Activated CD4-positive, alpha-beta memory T cell treated with anti-CD3 and anti-CD28 coated beads, Interleukin-2, amount 10 ng/mL, durations not matched to agents 7 days and 5 days (primary cell): ENCODE results near the gene RUBCN. TPM values are rescaled to one million over a fixed set of nuclear protein-coding genes. Genes with fewer than 3 reads are reported as not detected.
"Not testable (repeated sequence)": the region's sequence is repeated elsewhere in the genome, so short reads cannot be mapped to it uniquely, and the experiment has no call there.

ENCODE experiments used
- CTCF ChIA-PET: fragments of 350-600 bp; sonication (Branson Sonifier 250); formaldehyde crosslinking; loops from one replicate; lab custom pipeline; 2021; ENCODE audit warnings: antibody characterized with exemption, inconsistent platforms; lab: Charles Lee
- POLR2A ChIA-PET: fragments of 350-600 bp; sonication (Branson Sonifier 250); formaldehyde crosslinking; loops from one replicate; lab custom pipeline; 2021; ENCODE audit warnings: antibody characterized with exemption; lab: Charles Lee
- DNase-seq: peaks from one replicate; pipeline ENCODE4 v3.0.0-alpha.2; 2020
- H3K27ac Mint-ChIP-seq: one replicate; pipeline ENCODE4 v1.8.0; 2021; ENCODE audit warnings: mild to moderate bottlenecking, mixed read lengths
- H3K27me3 Mint-ChIP-seq: one replicate; pipeline ENCODE4 v1.8.0; 2021; ENCODE audit warnings: mixed read lengths
- H3K36me3 Mint-ChIP-seq: one replicate; pipeline ENCODE4 v1.8.0; 2021; ENCODE audit warnings: low read depth, mixed read lengths
- H3K4me1 Mint-ChIP-seq: one replicate; pipeline ENCODE4 v1.8.0; 2021; ENCODE audit warnings: mixed read lengths
- H3K4me3 Mint-ChIP-seq: one replicate; pipeline ENCODE4 v1.8.0; 2021; ENCODE audit warnings: mild to moderate bottlenecking, mixed read lengths
- H3K9me3 Mint-ChIP-seq: one replicate; pipeline ENCODE4 v1.8.0; 2021; ENCODE audit warnings: mixed read lengths
- total RNA-seq, 2 experiments: library from RNA; stranded (reverse); gene quantifications; one replicate each; pipeline ENCODE4 v1.2.3, GENCODE V29; 2021

The RUBCN gene
- total RNA-seq, 2 experiments from 2014 or later: 46.8 to 47.4 TPM

- CTCF ChIA-PET, POLR2A ChIA-PET, DNase-seq, H3K27me3 Mint-ChIP-seq, H3K9me3 Mint-ChIP-seq, H3K4me3 Mint-ChIP-seq, H3K27ac Mint-ChIP-seq: not testable (repeated sequence)
- Mint-ChIP-seq H3K4me1 (peaks cover 13% of the 10 kb centered on the region), H3K36me3 (peaks cover 13% of the 10 kb centered on the region)
Measured at GRCh38 chr3:197647191-197647590, 89.5 kb downstream of the RUBCN start.

DNA sequence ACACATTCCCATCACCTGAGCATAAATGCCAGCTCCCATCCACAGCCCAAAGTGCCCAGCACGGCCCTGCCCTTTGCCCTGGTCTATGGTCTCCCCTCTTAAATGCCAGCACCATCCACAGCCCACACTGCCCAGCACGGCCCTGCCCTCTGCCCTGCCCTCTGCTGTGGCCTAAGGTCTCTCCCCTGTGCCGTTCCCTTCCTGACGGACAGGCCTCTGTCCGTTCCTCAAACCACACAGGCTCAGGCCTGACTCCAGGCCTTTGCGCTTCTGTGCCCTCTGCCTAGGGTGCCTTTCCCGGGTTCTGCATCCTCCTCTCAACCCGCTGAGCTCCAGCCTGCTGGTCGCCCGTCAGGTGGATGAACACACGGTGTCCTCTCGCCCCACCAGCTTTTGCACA lies 90.4 kb downstream of the RUBCN start:
- H3K4me1 Mint-ChIP-seq, H3K9me3 Mint-ChIP-seq, H3K27ac Mint-ChIP-seq, DNase-seq, H3K27me3 Mint-ChIP-seq, CTCF ChIA-PET, H3K4me3 Mint-ChIP-seq, POLR2A ChIA-PET: not testable (repeated sequence)
- H3K36me3 Mint-ChIP-seq: peaks cover 18% of the 10 kb centered on the region

DNA sequence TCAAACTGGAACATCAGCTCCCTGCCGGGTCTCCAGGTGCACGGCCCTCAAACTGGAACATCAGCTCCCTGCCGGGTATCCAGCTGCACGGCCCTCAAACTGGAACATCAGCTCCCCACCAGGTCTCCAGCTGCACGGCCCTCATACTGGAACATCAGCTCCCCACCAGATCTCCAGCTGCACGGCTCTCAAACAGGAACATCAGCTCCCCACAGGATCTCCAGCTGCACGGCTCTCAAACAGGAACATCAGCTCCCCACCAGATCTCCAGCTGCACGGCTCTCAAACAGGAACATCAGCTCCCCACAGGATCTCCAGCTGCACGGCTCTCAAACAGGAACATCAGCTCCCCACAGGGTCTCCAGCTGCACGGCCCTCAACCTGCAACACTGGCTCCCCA lies 99.1 kb downstream of the RUBCN start:
- CTCF ChIA-PET, H3K9me3 Mint-ChIP-seq, DNase-seq, H3K27me3 Mint-ChIP-seq, H3K4me1 Mint-ChIP-seq, H3K4me3 Mint-ChIP-seq, POLR2A ChIA-PET, H3K27ac Mint-ChIP-seq: not testable (repeated sequence)
- H3K36me3 Mint-ChIP-seq: peaks cover 19% of the 10 kb centered on the region

- POLR2A ChIA-PET: not testable (repeated sequence)
Measured at GRCh38 chr3:197631989-197632388, 104.7 kb downstream of the RUBCN start.

DNA sequence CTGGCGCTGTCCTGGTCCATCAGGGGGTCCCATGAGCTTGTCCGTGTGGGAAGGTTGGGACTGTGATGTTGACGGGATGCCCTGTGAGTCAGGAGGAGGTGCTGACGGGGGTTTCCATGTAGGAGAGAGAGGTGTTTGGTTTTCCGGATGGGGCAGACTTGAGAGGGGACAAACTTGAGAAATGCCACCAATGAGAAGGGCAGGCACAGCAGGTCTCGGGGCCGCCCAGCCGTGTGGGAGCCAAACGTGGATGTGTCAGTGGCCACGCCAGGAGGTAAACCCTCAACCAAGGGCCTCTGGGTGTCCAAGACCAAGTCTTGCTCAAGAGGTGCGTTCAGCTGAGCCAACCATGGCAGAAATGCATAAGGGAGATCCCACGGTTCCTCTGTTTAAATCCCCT lies 105.9 kb downstream of the RUBCN start:
- H3K27ac Mint-ChIP-seq, H3K4me3 Mint-ChIP-seq, DNase-seq, CTCF ChIA-PET, H3K36me3 Mint-ChIP-seq, H3K4me1 Mint-ChIP-seq, H3K9me3 Mint-ChIP-seq, POLR2A ChIA-PET, H3K27me3 Mint-ChIP-seq: not testable (repeated sequence)

More at GRCh38 chr3:197631989-197632388, 104.7 kb downstream of the RUBCN start:
- H3K9me3 Mint-ChIP-seq, H3K27me3 Mint-ChIP-seq, H3K36me3 Mint-ChIP-seq, H3K4me1 Mint-ChIP-seq, H3K4me3 Mint-ChIP-seq, H3K27ac Mint-ChIP-seq: not testable (repeated sequence)
- CTCF ChIA-PET: interaction anchor here (0.6 to 2.0 kb wide), 3 partner anchors 19 to 34 kb away, joined by 3 to 12 read pairs (median 4); no protein-coding TSS in a partner anchor
- peak; percentile 26 for DNase-seq

- H3K27ac Mint-ChIP-seq, H3K36me3 Mint-ChIP-seq, DNase-seq, H3K9me3 Mint-ChIP-seq, H3K27me3 Mint-ChIP-seq, H3K4me1 Mint-ChIP-seq, H3K4me3 Mint-ChIP-seq, POLR2A ChIA-PET, CTCF ChIA-PET: not testable (repeated sequence)
Measured at GRCh38 chr3:197629286-197629685, 107.4 kb downstream of the RUBCN start.

DNA sequence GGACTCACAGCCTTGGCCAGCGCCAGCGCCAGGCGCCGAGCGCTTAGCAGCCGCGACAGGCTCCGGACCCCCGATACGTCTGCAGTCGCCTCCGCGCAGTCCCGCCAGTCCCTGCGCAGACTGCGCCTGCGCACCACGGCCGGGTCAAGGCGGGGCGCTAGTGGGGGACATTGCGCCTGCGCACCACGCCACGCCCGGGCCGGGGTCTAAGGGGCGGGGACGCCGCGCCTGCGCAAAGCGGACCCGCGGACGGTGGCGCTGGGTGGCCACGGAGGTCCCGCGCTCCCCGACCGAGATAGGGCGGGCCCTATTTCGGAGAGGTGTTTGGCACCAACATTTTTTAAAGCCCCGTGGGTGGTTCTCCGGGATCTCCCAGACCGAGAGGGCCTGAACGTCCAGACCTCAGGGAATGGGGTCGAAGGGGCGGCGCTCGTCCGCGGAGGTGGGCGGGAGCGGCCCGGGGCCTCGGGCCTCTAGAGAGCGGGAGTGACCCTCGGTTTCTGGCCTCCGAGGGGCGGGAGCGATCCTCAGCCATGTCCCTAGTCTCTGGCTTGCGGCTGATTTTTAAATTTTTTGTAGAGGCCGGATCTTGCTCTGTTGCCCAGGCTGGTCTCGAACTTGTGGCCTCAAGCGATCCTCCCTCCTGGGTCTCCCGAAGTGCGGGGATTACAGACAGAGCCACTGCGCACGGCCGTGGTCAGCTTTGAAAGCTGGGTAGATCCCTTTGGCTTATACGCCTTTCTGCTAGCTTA lies 108.8 kb downstream of the RUBCN start:
- CTCF ChIA-PET, H3K4me1 Mint-ChIP-seq, H3K36me3 Mint-ChIP-seq, H3K27me3 Mint-ChIP-seq, H3K9me3 Mint-ChIP-seq, POLR2A ChIA-PET: not testable (repeated sequence)
- DNase-seq: peak; percentile 93
- Mint-ChIP-seq H3K4me3 (peak overlapping the region; percentile 83), H3K27ac (peak overlapping the region; percentile 71)

GRCh38 chr3:197627158-197627771 lies 109.4 kb downstream of the RUBCN start:
- H3K36me3 Mint-ChIP-seq, H3K27me3 Mint-ChIP-seq, POLR2A ChIA-PET, H3K4me1 Mint-ChIP-seq, H3K9me3 Mint-ChIP-seq, CTCF ChIA-PET: not testable (repeated sequence)
- H3K27ac Mint-ChIP-seq: peak overlapping the region; percentile 69
- H3K4me3 Mint-ChIP-seq: peak overlapping the region; percentile 83
- peak; percentile 22 for DNase-seq

- H3K27ac Mint-ChIP-seq: peak overlapping the region; percentile 52
- H3K27me3 Mint-ChIP-seq, H3K36me3 Mint-ChIP-seq, H3K4me1 Mint-ChIP-seq, DNase-seq, H3K9me3 Mint-ChIP-seq, POLR2A ChIA-PET, CTCF ChIA-PET: not testable (repeated sequence)
- peak overlapping the region; percentile 75 for H3K4me3 Mint-ChIP-seq
Measured at GRCh38 chr3:197626404-197627157, 110.1 kb downstream of the RUBCN start.

DNA sequence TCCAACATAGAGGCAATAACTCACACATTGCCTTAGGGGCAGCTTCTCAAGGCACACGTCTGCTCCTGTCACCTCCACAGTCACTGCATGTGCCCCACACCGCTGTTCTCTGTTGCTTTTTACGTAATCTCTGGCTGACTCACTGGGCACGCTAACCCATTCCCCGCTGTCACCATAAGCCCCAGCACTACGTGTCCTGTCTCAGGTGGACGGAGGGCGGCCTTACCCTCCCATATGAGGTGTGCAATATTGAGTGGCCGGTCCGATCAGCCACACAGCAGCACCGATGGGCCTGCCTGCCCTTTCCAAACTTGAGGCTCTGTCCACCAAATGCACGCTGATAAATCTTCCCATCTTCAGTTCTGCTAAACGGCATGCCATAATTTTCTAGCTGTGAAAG lies 115.2 kb downstream of the RUBCN start:
- DNase-seq, H3K4me1 Mint-ChIP-seq, H3K4me3 Mint-ChIP-seq, H3K27ac Mint-ChIP-seq, CTCF ChIA-PET, H3K27me3 Mint-ChIP-seq, POLR2A ChIA-PET, H3K9me3 Mint-ChIP-seq: not testable (repeated sequence)
- peaks cover 48% of the 10 kb centered on the region for H3K36me3 Mint-ChIP-seq

Other genes with a start within 250 kb of the RUBCN start
- 10 to 100 TPM; 54.2 to 55.8 TPM for gene BDH1, start 180.9 kb downstream of the RUBCN start, total RNA-seq
- gene FYTTD1, start 13.0 kb upstream of the RUBCN start, total RNA-seq: 10 to 100 TPM; 41.7 to 45.1 TPM
- gene LRCH3, start 54.4 kb upstream of the RUBCN start, total RNA-seq: 10 to 100 TPM; 58.5 to 65.8 TPM
- 100 to 1,000 TPM; 931 to 944 TPM for gene RPL35A, start 213.3 kb upstream of the RUBCN start, total RNA-seq
- 1 to 10 TPM; 2.3 to 3.0 TPM for gene LMLN, start 223.3 kb upstream of the RUBCN start, total RNA-seq